Suppressor macrophage treated with lipopolysaccharide for 1 hour (primary cell): ENCODE results near the gene DRD2.

ENCODE experiments used
- DNase-seq, 3 donors: peaks; one replicate each; pipeline ENCODE4 v3.0.0-alpha.2; 2020 to 2022

Gene DRD2

DNA sequence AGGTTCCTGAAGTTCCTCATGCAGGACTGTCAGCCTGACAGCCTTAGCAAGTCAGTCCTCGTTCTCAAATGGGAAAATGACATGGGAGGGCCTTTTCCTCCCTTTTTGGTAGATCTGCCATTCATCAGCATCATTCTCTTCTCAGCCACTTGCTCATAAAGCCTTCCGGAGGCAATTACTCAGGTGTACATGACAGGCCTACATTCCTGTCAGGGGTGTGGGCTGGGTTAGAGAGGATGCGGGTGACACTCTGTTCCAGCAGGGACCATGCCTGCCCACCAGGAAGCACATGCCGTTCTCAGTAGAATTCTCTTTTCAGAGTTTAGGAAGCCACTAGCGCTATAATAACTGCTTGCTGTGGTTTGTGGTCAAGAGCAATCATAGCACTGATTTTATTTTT, 111.8 kb downstream of the DRD2 start:
- no peak for DNase-seq
